ENCODE data around the gene COL18A1. TPM values are rescaled to one million over a fixed set of nuclear protein-coding genes. Genes with fewer than 3 reads are reported as not detected.

Gene COL18A1
- total and polyA plus RNA-seq, 9 of the 15 experiments (the other 6 are each of a cell fraction or from before 2014, with no cell fraction given), result 0.14 to 16.4 (median 2.0) TPM

GRCh38 chr21:45529785-45530422, 124.9 kb downstream of the COL18A1 start:
- no TSS peak for BruUV-seq (replicated peaks)
- H3K4me1 ChIP-seq (replicated peaks in 1 of 2; ENCODE audit: control insufficient read depth in 2 of 2, insufficient read depth in 2 of 2, low read length in 2 of 2), result peaks cover 0 to 41% of the 10 kb centered on the region in 2 experiments; a peak in 2 of 5 replicates
- H3K27me3 ChIP-seq (ENCODE audit: control insufficient read depth in 2 of 2, insufficient read depth in 2 of 2, low read length in 2 of 2), result no peaks in the 10 kb centered on the region
- ATAC-seq (no peak), DNase-seq (ENCODE audit: extremely low read depth in 1 of 4, low spot score in 3 of 4) (no peak), FAIRE-seq (peak; percentile 81)
- peaks cover 92% of the 10 kb centered on the region for H3K36me3 ChIP-seq (ENCODE audit: control insufficient read depth, insufficient read depth, low read length)
- H3K9me1 ChIP-seq (ENCODE audit: control insufficient read depth, insufficient read depth, low read length), result no peaks in the 10 kb centered on the region
- intact Hi-C loops (cut with micrococcal nuclease), result no loop called here
- no peak overlapping the region for H2AFZ ChIP-seq (ENCODE audit: low read depth, low read length)
- peaks cover 4% of the 10 kb centered on the region; the same call in 1 of the 2 replicates for H4K20me1 ChIP-seq (replicated peaks; ENCODE audit: control insufficient read depth, insufficient read depth, low read length)
- in situ Hi-C loops (cut with MboI), result no loop called here
- H3K4me3 ChIP-seq, result no peak overlapping the region
- no peaks in the 10 kb centered on the region for H3K9me3 ChIP-seq (replicated peaks; ENCODE audit: control insufficient read depth, insufficient read depth, low read depth, low read length)
- WGBS (ENCODE audit: insufficient coverage, low coverage, missing lambda C conversion rate), result 92% methylated on average over 11 of the region's 11 CpGs
- H3K9ac ChIP-seq (ENCODE audit: insufficient read depth in 1 of 2, low read depth in 2 of 2, low read length in 2 of 2), result no peak overlapping the region
- H3K79me2 ChIP-seq (ENCODE audit: control insufficient read depth, insufficient read depth, low read length), result peaks cover 20% of the 10 kb centered on the region
- no peak overlapping the region for H3K4me2 ChIP-seq (ENCODE audit: insufficient read depth, low read length)
- CTCF ChIA-PET (ENCODE audit: low intra/inter-chr PET ratio), result no interaction called here
- H3K27ac ChIP-seq (ENCODE audit: extremely low read depth, low read depth, low read length), result no peak overlapping the region; the same call in 2 of the 3 replicates
- POLR2A ChIA-PET, result no interaction called here
- TF ChIP-seq ADNP (tag; IDR thresholded peaks at IDR 0.05) (0 out of 2 replicates have a peak, but pooled peaks have one; percentile 16), ELK3 (CRISPR knock-in tag; IDR thresholded peaks at IDR 0.05) (no peak), HLTF (IDR thresholded peaks at IDR 0.05) (0 out of 2 replicates have a peak, but pooled peaks have one; percentile 22), ZNF121 (CRISPR knock-in tag; conservative IDR thresholded peaks at IDR 0.05) (no peak), MITF (IDR thresholded peaks at IDR 0.05) (no peak), LARP7 (IDR thresholded peaks at IDR 0.05) (0 out of 2 replicates have a peak, but pooled peaks have one; percentile 25), POLR2A (conservative IDR thresholded peaks at IDR 0.05) (peak; percentile 54; the same call in 1 of the 2 replicates), RBM22 (IDR thresholded peaks at IDR 0.05; ENCODE audit: low read depth, low read length, poor library complexity, severe bottlenecking) (no peak), ARHGAP35 (IDR thresholded peaks at IDR 0.05; ENCODE audit: partially characterized antibody) (peak; percentile 37), E2F4 (CRISPR knock-in tag; IDR thresholded peaks at IDR 0.05; ENCODE audit: low read depth) (0 out of 2 replicates have a peak, but pooled peaks have one; percentile 30), SRSF1 (IDR thresholded peaks at IDR 0.05; ENCODE audit: low read depth, low read length) (no peak), HBP1 (CRISPR knock-in tag; IDR thresholded peaks at IDR 0.05) (0 out of 2 replicates have a peak, but pooled peaks have one; percentile 45), ESRRA (IDR thresholded peaks at IDR 0.05; ENCODE audit: borderline replicate concordance, low read depth) (no peak), HMBOX1 (IDR thresholded peaks at IDR 0.05) (no peak), MAX (CRISPR knock-in tag; IDR thresholded peaks at IDR 0.05) (peak; percentile 3; the same call in 1 of the 2 replicates)
